Neutrophil (primary cell): ENCODE measurements around the gene RALGAPA2.

Experiments
- H3K27ac ChIP-seq: fragments of 200-600 bp; sonication (generic); 2 replicates; pipeline ENCODE4 v1.5.1; 2016; ENCODE audit warnings: mild to moderate bottlenecking, moderate library complexity
- H3K27me3 ChIP-seq: fragments of 200-600 bp; sonication (generic); 2 replicates; pipeline ENCODE4 v1.6.0; 2016; ENCODE audit warnings: mild to moderate bottlenecking
- H3K36me3 ChIP-seq: fragments of 200-600 bp; sonication (generic); 2 replicates; pipeline ENCODE4 v1.5.1; 2017
- H3K4me1 ChIP-seq, 2 experiments: fragments of 200-600 bp in 1 of 2; sonication (generic) in 1 of 2; 1 replicate in 1 of 2; 2 replicates in 1 of 2; pipeline versions ENCODE4 v1.5.1 to v1.6.1; 2013 to 2016; ENCODE audit warnings: low read depth in 1 of 2, low read length in 1 of 2, mild to moderate bottlenecking in 1 of 2, moderate library complexity in 1 of 2; ENCODE audit not compliant: control insufficient read depth in 1 of 2, insufficient read depth in 1 of 2
- H3K4me3 ChIP-seq, 2 experiments: fragments of 200-600 bp in 1 of 2; sonication (generic) in 1 of 2; 1 replicate in 1 of 2; 2 replicates in 1 of 2; pipeline ENCODE4 v1.5.1; 2013 to 2016; ENCODE audit warnings: low read depth in 1 of 2, low read length in 1 of 2, mild to moderate bottlenecking in 1 of 2, moderate library complexity in 1 of 2
- H3K9me3 ChIP-seq: fragments of 200-600 bp; sonication (generic); 2 replicates; pipeline ENCODE4 v1.5.1; 2016
- CTCF ChIP-seq: fragments of 200-600 bp; sonication (generic); IDR thresholded peaks from 2 replicates; pipeline ENCODE4 v1.5.1; 2016; ENCODE audit warnings: antibody characterized with exemption

The RALGAPA2 gene

DNA sequence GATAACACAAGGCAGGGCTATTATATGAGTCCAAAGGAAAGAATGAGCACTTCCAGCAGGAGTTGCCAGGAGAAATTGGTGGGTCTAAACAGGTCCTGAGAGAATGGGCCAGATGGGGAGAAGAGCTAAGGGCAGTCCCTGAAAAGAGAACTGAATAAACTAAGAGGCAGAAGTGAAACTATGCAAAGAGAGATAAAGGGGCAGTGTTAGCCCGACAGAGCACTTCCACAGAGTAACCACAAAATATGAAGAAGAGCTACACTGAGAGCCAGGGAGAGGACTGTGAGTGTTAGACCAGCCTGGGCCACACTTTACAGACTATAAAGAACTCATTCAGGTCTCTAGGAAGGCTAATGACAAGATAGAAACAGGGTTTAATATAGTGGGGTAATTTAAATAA, 43.8 kb downstream of the RALGAPA2 start:
- Histone ChIP-seq H3K4me3 (no peak overlapping the region), H3K27ac (no peak overlapping the region), H3K36me3 (peaks cover 15% of the 10 kb centered on the region), H3K27me3 (no peaks in the 10 kb centered on the region), H3K4me1 (peaks cover 7 to 26% of the 10 kb centered on the region in 2 experiments), H3K9me3 (no peaks in the 10 kb centered on the region)
- TF ChIP-seq CTCF, result no peak

- peaks cover 7 to 26% of the 10 kb centered on the region in 2 experiments for H3K4me1 ChIP-seq
- H3K27me3 ChIP-seq, result no peaks in the 10 kb centered on the region
- H3K27ac ChIP-seq, result peak overlapping the region; percentile 47
- H3K9me3 ChIP-seq, result no peaks in the 10 kb centered on the region
- H3K4me3 ChIP-seq, result no peak overlapping the region
- peaks cover 15% of the 10 kb centered on the region for H3K36me3 ChIP-seq
- no peak for TF ChIP-seq CTCF
Observed at GRCh38 chr20:20666359-20666758, 46.1 kb downstream of the RALGAPA2 start.

DNA sequence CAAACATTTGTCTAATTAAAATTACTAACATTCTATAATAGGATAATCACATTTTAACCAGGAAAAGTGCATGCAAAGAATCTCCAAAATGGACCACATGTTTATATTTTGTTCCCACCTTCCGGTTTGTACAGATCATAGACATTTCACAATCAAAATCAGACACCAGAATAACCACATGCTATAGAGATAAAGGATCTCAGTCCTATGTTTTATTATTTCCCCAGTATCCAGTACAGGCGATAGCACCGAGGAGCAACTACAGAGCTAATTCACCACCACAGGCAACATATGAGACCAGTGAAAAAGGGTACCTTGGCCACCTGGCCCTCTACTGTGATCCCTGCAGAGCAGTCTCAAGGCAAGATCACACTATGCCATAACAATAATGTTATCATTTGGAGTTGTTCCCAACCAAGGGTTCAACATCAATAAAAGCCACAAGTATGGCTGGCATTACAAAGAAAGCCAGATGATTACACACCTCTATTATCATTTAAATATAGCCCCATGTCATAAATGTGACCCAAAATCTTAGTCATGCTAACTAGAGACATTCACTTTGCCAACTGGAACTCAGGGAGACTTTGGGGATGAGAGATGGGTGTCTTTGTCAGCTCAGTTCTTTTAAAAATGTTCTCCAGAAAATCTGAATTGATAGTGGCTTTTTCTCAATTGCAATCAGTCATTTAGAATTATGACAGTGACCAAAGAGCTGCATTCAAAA, 46.7 kb downstream of the RALGAPA2 start:
- no peaks in the 10 kb centered on the region for H3K9me3 ChIP-seq
- peaks cover 15% of the 10 kb centered on the region for H3K36me3 ChIP-seq
- TF ChIP-seq CTCF, result no peak
- no peaks in the 10 kb centered on the region for H3K27me3 ChIP-seq
- H3K4me1 ChIP-seq, result peaks cover 7 to 26% of the 10 kb centered on the region in 2 experiments
- peak overlapping the region; percentile 47 for H3K27ac ChIP-seq
- H3K4me3 ChIP-seq, result no peak overlapping the region

DNA sequence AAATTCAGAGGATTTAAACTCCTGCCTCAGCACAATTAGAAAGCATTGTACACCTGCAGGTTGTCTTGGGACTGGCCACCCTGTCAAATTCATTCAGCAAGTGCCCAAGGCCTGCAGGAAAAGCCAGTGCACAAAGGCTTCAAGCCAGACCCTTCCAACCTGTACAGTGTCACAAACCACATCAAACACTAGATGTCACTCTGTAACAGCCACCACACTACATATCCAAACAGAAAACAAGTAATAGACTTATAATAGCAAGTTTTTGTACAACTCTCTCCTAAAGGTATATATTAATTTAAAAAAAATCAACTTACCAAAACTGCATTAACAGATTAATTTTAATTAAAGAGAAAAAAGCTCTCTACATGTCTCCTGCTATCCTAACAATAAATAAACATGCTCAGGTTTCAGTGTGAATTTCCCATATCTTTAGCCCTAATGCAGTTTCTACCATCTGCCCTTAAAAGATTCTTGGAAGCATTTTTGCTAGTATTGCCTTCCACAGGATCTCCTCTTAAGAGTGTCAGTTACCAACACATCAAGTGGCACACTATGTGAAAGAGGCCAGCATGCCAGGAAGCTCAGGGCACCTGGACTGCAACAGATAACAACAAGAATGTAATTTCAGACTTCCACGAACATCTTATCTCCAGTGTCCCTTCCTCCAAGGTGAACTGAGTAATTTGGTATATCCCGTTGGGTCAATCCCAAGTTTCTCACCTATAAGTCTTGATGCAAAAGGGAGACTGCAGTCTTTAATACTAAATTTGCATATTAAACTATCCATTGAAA, 47.5 kb downstream of the RALGAPA2 start:
- peak; percentile 11 for TF ChIP-seq CTCF
- H3K27ac ChIP-seq, result no peak overlapping the region
- peaks cover 13% of the 10 kb centered on the region for H3K36me3 ChIP-seq
- no peak overlapping the region for H3K4me3 ChIP-seq
- no peaks in the 10 kb centered on the region for H3K9me3 ChIP-seq
- H3K4me1 ChIP-seq, result peaks cover 7 to 26% of the 10 kb centered on the region in 2 experiments
- no peaks in the 10 kb centered on the region for H3K27me3 ChIP-seq

DNA sequence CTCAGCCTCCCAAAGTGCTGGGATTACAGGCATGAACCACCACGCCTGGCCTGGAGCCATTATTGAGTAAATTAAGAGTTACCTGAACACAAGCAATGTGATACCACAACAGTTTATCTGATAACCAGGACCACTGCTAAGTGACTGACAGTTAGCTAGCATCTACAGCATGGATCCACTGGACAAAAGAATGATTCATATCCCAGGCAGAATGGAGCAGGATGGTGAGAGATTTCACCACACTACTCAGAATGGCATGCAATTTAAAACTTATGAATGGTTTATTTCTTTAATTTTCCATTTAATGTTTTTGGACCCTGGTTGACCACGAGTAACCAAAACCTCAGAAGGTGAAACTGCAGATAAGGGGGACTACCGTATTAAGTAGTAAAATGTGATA, 48.6 kb downstream of the RALGAPA2 start:
- H3K9me3 ChIP-seq, result no peaks in the 10 kb centered on the region
- TF ChIP-seq CTCF, result no peak
- no peak overlapping the region for H3K27ac ChIP-seq
- no peaks in the 10 kb centered on the region for H3K27me3 ChIP-seq
- peaks cover 4% of the 10 kb centered on the region for H3K36me3 ChIP-seq
- peaks cover 7 to 26% of the 10 kb centered on the region in 2 experiments for H3K4me1 ChIP-seq
- no peak overlapping the region for H3K4me3 ChIP-seq
